Skeletal muscle cell (primary cell): Measurements from ENCODE around the gene NEUROD6.

Experiments used
- DNase-seq: peaks from one replicate; pipeline ENCODE4 v3.0.0-alpha.2; 2010; ENCODE audit warnings: low read depth
- H3K4me3 ChIP-seq: 2 replicates; pipeline ENCODE4 v1.5.1; 2011; ENCODE audit warnings: low read depth, mild to moderate bottlenecking, control low read depth, low read length, moderate library complexity

NEUROD6 gene

GRCh38 chr7:31290601-31291000 is 49.9 kb downstream of the NEUROD6 start:
- H3K4me3 ChIP-seq = no peak overlapping the region
- no peak for DNase-seq
